ENCODE measurements around the gene SND1. TPM values are rescaled to one million over a fixed set of nuclear protein-coding genes. Genes with fewer than 3 reads are reported as not detected.

Gene SND1
- total and polyA plus RNA-seq, 2 of the 4 experiments (the other 2 are of a cell fraction) = 154 to 294 TPM

- Histone ChIP-seq H3K27me3 (ENCODE audit: control insufficient read depth, insufficient read depth, low read length) (peaks cover 81% of the 10 kb centered on the region), H2AK5ac (ENCODE audit: low read depth, low read length) (no peak overlapping the region), H4K20me1 (ENCODE audit: insufficient read depth, low read length) (no peaks in the 10 kb centered on the region), H2BK20ac (ENCODE audit: low read depth, low read length) (no peak overlapping the region), H4K5ac (ENCODE audit: low read depth, low read length) (no peak overlapping the region), H3K4me1 (ENCODE audit: control insufficient read depth, insufficient read depth, low read length) (0 out of 2 replicates have a peak, but pooled peaks cover 2% of the 10 kb centered on the region), H2BK15ac (ENCODE audit: low read depth, low read length) (no peak overlapping the region), H3K18ac (ENCODE audit: low read depth, low read length) (no peak overlapping the region), H3K4me3 (ENCODE audit: insufficient read depth, low read depth, low read length) (no peak overlapping the region), H2AFZ (replicated peaks; ENCODE audit: low read length, poor library complexity) (no peak overlapping the region), H3K4me2 (ENCODE audit: low read depth, low read length) (no peak overlapping the region), H2AK9ac (replicated peaks; ENCODE audit: low read depth, low read length, poor library complexity) (no peak overlapping the region), H3K36me3 (ENCODE audit: control insufficient read depth, insufficient read depth, low read length) (no peaks in the 10 kb centered on the region), H3K23ac (ENCODE audit: low read depth, low read length) (no peak overlapping the region), H3K14ac (replicated peaks; ENCODE audit: low read depth, low read length) (no peak overlapping the region), H3K9me1 (ENCODE audit: insufficient read depth, low read length) (no peaks in the 10 kb centered on the region), H3K9me3 (ENCODE audit: control insufficient read depth, insufficient read depth, low read length) (no peaks in the 10 kb centered on the region; the same call in 1 of the 2 replicates), H3K56ac (ENCODE audit: extremely low read depth, insufficient read depth, low read length) (no peak overlapping the region), H3K27ac (ENCODE audit: insufficient read depth, low read length) (no peak overlapping the region), H3K79me1 (ENCODE audit: low read depth in 1 of 2, low read length in 2 of 2) (no peaks in the 10 kb centered on the region), H4K8ac (ENCODE audit: low read depth in 2 of 2, low read length in 2 of 2) (no peak overlapping the region), H3K4ac (ENCODE audit: low read depth, low read length) (no peak overlapping the region), H4K91ac (ENCODE audit: insufficient read depth, low read depth, low read length) (no peak overlapping the region), H2BK120ac (ENCODE audit: low read depth, low read length) (no peak overlapping the region), H3K9ac (ENCODE audit: low read depth, low read length) (no peak overlapping the region), H2BK5ac (ENCODE audit: low read depth, low read length, poor library complexity, severe bottlenecking) (no peak overlapping the region)
- in situ Hi-C loops (cut with MboI; ENCODE audit: low sequenced_read_pairs) (no loop called here), dilution Hi-C loops (cut with HindIII; ENCODE audit: low sequenced_read_pairs, unreplicated experiment) (no loop called here), intact Hi-C loops (cut with micrococcal nuclease) (no loop called here)
- TF ChIP-seq SMC3 (IDR thresholded peaks at IDR 0.05; ENCODE audit: low read depth, low read length) = no peak
- TF ChIP-seq, protein P1, sequence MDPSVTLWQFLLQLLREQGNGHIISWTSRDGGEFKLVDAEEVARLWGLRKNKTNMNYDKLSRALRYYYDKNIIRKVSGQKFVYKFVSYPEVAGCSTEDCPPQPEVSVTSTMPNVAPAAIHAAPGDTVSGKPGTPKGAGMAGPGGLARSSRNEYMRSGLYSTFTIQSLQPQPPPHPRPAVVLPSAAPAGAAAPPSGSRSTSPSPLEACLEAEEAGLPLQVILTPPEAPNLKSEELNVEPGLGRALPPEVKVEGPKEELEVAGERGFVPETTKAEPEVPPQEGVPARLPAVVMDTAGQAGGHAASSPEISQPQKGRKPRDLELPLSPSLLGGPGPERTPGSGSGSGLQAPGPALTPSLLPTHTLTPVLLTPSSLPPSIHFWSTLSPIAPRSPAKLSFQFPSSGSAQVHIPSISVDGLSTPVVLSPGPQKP (IDR thresholded peaks at IDR 0.05; ENCODE audit: borderline replicate concordance, low read depth, low read length) = no peak
- TF ChIP-seq RAD21 (IDR thresholded peaks at IDR 0.05; ENCODE audit: low read length) = no peak
- no peak for TF ChIP-seq POLR2A (IDR thresholded peaks at IDR 0.05; ENCODE audit: low read depth, low read length)
- no peak for TF ChIP-seq MXI1 (IDR thresholded peaks at IDR 0.05; ENCODE audit: borderline replicate concordance, low read depth, low read length)
- TF ChIP-seq MAZ (IDR thresholded peaks at IDR 0.05; ENCODE audit: borderline replicate concordance, low read depth, low read length) = no peak
- TF ChIP-seq FOS (IDR thresholded peaks at IDR 0.05; ENCODE audit: low read depth, low read length) = no peak
- TF ChIP-seq BHLHE40 (IDR thresholded peaks at IDR 0.05; ENCODE audit: low read depth, low read length) = no peak
- TF ChIP-seq NFE2L2 (IDR thresholded peaks at IDR 0.05; ENCODE audit: low read depth, low read length) = no peak
- TF ChIP-seq RFX5 (IDR thresholded peaks at IDR 0.05; ENCODE audit: low read depth, low read length) = no peak
- TF ChIP-seq RCOR1 (IDR thresholded peaks at IDR 0.05; ENCODE audit: insufficient replicate concordance, low read length) = no peak
- no peak for TF ChIP-seq USF2 (IDR thresholded peaks at IDR 0.05; ENCODE audit: low read depth, low read length)
- no peak for TF ChIP-seq CEBPB (IDR thresholded peaks at IDR 0.05; ENCODE audit: low read depth, low read length)
- no peak for TF ChIP-seq CHD1 (IDR thresholded peaks at IDR 0.05; ENCODE audit: low read depth, low read length)
- TF ChIP-seq, protein P2, sequence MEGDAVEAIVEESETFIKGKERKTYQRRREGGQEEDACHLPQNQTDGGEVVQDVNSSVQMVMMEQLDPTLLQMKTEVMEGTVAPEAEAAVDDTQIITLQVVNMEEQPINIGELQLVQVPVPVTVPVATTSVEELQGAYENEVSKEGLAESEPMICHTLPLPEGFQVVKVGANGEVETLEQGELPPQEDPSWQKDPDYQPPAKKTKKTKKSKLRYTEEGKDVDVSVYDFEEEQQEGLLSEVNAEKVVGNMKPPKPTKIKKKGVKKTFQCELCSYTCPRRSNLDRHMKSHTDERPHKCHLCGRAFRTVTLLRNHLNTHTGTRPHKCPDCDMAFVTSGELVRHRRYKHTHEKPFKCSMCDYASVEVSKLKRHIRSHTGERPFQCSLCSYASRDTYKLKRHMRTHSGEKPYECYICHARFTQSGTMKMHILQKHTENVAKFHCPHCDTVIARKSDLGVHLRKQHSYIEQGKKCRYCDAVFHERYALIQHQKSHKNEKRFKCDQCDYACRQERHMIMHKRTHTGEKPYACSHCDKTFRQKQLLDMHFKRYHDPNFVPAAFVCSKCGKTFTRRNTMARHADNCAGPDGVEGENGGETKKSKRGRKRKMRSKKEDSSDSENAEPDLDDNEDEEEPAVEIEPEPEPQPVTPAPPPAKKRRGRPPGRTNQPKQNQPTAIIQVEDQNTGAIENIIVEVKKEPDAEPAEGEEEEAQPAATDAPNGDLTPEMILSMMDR (conservative IDR thresholded peaks at IDR 0.05; ENCODE audit: low read depth, low read length) = no peak
- TF ChIP-seq MAFK (IDR thresholded peaks at IDR 0.05; ENCODE audit: low read depth, low read length) = no peak
- no TSS peak for BruUV-seq (replicated peaks)
- ATAC-seq (ENCODE audit: low read depth) = no peak
- ChIA-PET CTCF (interaction anchor here (1.2 kb wide), 1 partner anchor 590 kb away, joined by 3 read pairs; no protein-coding TSS in a partner anchor), POLR2A (ENCODE audit: unreplicated experiment) (no interaction called here)
- WGBS, 2 experiments (ENCODE audit: extremely low coverage in 2 of 2, insufficient read length in 1 of 2) = 20% methylated on average over 1 of the region's 1 CpG; no CpG with 5 or more reads in 1 of the 2 experiments
- DNase-seq = no peak
These were observed 33.2 kb upstream of the SND1 start for GRCh38 chr7:127618775-127619174.
